Measurements from ENCODE around the gene NR1H2. TPM values are rescaled to one million over a fixed set of nuclear protein-coding genes. Genes with fewer than 3 reads are reported as not detected.

NR1H2 gene
- 21.2 TPM for total RNA-seq

DNA sequence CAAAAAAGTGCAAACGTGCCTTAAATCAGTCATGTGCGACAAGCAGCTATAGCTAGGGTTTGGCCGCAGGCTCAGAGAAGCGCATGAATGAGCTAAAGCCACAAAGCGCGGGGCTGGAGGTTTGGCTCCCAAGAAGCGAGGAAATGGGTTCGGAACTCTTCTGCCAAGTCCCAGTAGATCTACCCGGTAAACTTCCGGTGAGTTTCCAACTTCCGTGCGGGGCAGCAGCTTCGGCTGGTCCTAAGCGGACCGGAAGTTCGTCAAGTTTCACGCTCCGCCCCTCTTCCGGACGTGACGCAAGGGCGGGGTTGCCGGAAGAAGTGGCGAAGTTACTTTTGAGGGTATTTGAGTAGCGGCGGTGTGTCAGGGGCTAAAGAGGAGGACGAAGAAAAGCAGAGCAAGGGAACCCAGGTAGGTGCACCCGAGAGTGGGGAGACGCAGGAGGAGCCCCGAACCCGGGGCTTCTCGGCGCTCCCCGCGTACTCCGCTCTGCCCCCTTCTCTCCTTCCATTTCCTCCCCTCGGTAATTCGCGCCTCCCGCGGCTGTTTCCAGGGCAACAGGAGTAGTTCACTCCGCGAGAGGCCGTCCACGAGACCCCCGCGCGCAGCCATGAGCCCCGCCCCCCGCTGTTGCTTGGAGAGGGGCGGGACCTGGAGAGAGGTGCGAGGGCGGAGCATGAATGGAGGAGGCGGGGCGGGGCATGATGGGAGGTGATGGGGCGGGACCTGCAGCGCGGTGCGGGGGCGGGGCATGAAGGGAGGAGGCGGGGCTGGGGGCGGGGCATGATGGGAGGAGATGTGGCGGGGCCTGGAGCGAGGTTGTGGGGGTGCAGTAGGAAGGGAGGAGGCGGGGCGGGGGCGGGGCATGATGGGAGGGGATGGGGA lies at the start of gene NR1H2:
TSS of gene NR1H2 (plus strand) at position 292 of the 885 bp plus-strand sequence. CDS start 1,149 bp downstream, outside the sequence.

DNA sequence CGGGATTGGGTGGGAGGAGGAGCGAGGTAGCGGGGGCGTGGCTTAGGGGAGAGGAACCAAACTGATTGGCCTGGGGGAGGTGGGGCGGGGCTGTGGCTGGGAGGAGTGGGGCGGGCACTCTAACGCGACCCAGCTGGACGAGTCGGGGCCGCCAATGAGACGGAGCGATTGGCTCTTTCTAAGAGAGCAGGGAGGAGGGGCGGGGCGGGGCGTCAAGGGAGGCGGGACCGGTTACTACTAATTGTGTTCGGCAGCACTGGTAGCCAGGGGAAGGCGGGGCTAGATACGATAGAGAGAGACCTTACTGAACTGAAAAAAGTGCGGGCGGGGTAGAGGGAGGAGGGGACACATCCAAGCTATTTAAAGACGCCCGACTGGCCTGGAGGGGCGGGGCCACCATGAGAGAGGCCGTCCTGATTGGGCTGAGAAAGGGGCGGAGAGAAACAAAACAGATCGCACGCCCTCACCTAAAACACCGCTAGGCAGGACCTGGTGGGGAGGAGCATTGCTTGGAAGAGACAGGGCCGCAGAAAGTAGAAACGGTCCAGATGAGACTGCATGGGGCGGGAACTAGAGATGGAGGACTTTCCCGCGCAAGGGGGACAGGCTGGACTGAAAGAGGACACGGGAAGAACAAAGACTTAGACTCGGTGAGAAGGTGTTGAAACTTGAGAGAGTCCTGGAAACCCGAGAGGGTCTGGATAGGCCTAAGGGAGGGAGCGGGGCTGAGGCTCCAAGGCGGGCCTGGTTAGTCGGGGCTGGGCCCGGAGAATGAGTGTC lies 46.9 kb upstream of the NR1H2 start, which contains the start of gene KCNC3:
TSS of gene KCNC3 (minus strand) at position 232 of the 780 bp plus-strand sequence. CDS start 295 bp downstream, outside the sequence.

DNA sequence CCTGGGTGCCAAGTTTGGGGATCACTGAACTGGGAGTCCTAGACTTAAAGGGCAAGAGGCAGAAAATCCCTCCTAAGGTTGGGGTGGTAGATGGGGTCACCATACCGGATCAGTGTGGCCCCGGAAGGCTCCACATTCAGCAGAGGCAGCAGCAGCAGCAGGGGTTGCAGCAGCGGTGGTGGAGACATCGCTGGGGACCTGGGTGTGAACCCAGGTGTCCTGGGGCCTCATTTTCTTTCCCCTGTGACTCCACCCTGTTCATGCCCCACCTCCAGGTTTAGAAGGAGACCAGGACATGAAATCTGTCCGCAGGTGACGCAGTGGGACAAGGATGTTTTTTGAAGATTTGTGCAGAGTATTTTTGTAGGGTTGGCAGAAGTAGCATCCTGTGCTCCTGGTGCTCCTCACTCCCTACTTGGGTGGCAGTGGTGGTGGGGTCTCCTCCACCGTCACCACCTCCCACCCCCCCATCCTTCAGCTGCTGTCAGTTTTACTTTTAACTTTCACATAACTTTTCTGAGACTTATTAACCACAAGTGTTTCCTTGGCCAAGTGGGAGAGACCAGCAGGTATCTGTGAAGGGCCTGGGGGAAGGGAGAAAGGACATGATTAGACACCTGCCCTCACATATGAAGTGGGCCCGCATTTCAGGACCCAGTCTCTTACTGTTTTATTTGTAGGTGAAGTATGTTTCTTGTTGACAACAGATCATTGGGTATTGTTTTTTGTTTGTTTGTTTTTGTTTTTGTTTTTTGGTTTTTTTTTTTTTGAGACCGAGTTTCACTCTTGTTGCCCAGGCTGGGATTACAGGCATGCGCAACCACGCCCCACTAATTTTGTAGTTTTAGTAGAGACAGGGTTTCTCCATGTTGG lies 10.6 kb upstream of the NR1H2 start, which contains the start of gene NAPSA:
TSS of gene NAPSA (minus strand) at position 206 of the 873 bp plus-strand sequence. CDS start at position 188, 18 bp downstream.

DNA sequence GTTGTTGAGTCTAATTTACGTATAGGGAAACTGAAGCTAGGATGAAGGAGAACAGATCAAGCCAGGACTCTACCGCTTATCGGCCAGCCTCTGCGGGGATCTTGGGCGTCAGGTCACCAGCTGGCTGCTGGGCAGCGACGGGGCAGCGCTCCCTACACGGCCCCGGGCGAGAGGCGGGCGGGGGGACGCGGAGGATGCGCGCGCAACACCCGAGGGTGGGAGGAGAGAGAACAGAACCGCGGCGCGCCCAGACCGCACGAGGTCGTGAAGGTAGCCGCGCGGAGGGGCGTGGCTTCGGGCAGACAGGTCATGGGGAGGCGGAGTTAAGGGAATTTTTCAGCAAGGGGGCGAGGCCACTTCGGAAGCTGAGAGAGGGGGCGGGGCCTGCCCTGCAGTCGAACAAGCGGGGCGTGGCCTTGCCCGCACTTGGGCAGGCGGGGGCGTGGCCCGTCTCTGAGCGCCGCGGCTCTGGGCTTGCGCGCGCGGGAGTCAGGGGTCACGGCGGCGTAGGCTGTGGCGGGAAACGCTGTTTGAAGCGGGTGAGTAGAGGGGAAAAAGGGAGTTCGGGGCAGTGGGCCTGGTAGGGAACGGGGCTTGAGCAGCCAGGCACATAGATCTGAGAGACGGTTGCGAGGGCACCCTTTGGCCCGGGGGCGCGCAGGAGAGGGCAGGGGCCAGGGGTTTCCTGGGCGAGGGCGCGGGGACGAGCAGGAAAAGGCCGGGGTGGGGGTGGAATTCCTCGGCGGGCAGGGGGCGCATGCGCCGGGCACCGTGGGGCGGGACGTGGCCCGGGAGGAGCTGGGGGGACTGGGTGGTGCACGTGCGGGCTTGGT lies 7.8 kb downstream of the NR1H2 start, which contains the start of gene POLD1:
TSS of gene POLD1 (plus strand) at position 496 of the 833 bp plus-strand sequence. CDS start 14,505 bp downstream, outside the sequence.

DNA sequence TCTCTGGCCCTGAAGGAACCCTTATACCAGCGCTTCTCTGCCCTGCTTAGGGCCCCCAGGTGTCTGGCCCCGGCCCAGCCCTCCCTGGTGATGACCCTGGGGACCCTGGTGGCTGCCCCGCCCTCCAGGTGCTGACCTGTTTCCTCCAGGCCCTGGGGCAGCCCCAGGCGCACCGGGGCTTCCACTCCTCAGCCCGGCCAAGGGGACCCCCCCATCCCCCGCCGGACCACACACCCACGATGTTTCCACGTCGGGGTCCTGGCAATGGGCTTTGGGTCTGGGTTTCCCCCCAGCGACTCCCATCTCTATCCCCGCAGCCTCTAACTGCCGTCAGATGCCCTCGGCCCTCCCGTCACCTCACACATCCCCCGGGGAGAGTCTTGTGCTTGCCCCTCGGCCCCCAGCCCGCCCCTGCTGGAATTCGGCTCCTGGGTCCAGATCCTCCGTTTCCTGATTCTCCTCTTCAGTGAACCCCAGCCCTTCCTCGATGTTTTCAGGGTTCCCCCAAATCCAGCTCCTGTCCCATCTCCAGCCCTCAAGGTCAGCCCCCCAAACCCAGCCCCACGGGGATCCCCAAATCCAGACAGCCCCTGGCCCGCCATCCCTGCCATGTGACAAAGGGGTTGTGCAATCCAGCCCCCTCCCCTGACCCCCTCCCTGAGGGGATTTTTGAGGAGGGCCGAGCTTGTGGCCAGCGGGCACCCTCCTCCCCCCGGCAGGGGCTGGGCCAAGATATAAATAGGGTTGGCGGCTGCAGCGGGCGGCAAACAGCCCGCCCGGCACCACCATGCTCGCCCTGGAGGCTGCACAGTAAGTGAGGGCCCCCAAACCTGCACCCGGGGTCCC lies 42.1 kb downstream of the NR1H2 start, which contains the start of gene SPIB:
TSS of gene SPIB (plus strand) at position 763 of the 846 bp plus-strand sequence. CDS start at position 788, 25 bp downstream.

DNA sequence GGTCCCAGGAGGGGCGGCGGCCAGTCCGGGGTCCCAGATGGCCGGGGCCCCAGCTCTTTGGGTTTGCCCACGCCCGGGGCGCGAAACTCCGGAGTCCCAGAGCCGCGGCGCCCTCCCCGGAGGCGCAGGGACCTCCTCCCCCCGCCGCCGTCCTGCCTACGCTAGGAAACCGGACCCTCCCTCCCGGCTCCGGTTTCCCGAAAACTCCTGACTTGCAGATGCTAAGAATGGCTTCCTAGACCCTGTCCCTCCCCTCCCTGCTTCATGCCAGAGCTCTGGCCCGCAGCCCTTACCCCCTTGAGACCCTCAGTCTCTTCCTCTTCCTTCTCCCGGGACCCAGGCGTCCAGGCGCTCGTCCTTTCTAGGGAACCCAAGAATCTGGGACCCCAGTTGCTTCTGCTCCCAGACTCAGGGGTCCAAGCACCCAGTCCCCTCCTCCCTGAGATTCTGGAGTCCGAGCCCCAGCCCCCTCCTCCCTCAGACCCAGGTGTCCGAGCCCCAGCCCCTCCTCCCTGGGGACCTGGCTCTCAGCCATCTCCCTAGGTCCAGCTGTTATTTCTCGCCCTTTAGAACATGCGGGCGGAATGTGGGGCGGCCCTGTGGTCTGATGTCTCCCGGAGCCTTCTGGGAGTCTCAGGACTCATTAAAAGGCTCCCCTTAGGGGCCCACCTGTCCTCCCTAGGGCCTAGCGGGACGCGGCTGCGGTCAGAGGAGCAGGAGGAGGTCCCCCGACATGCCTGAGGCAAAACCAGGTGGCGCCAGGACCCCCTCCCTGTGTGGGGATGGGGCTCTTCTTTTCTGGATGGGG lies 56.2 kb downstream of the NR1H2 start, which contains the start of gene MYBPC2:
TSS of gene MYBPC2 (plus strand) at position 672 of the 808 bp plus-strand sequence. CDS start at position 734, 62 bp downstream.

Other genes starting within 250 kb of the NR1H2 start
- not detected for gene IZUMO2, start 213.2 kb upstream of the NR1H2 start, total RNA-seq
- 4.4 TPM for gene MYH14, start 172.8 kb upstream of the NR1H2 start, total RNA-seq
- 3.2 TPM for gene KCNC3, start 47.1 kb upstream of the NR1H2 start, total RNA-seq
- 0.46 TPM for gene NAPSA, start 10.8 kb upstream of the NR1H2 start, total RNA-seq
- gene POLD1, start 7.9 kb downstream of the NR1H2 start, total RNA-seq = 12.0 TPM
- 0.23 TPM for gene SPIB, start 42.5 kb downstream of the NR1H2 start, total RNA-seq
- 0.92 TPM for gene MYBPC2, start 56.4 kb downstream of the NR1H2 start, total RNA-seq
- 68.5 TPM for gene EMC10, start 100.0 kb downstream of the NR1H2 start, total RNA-seq
- gene GARIN5A, start 100.4 kb downstream of the NR1H2 start, total RNA-seq = 7.2 TPM
- gene JOSD2, start 134.7 kb downstream of the NR1H2 start, total RNA-seq = 3.7 TPM
- 3.0 TPM for gene ASPDH, start 137.5 kb downstream of the NR1H2 start, total RNA-seq
- 105 TPM for gene LRRC4B, start 192.0 kb downstream of the NR1H2 start, total RNA-seq